H7 (cell line): ENCODE results near the gene CAMK2A. TPM values are rescaled to one million over a fixed set of nuclear protein-coding genes. Genes with fewer than 3 reads are reported as not detected.

ENCODE experiments used
- DNase-seq: peaks from one replicate; pipeline ENCODE4 v3.0.0; 2012
- H3K27me3 ChIP-seq: 2 replicates; pipeline ENCODE4 v1.6.0; 2011; ENCODE audit warnings: mild to moderate bottlenecking, low read length; ENCODE audit not compliant: control insufficient read depth, insufficient read depth
- H3K36me3 ChIP-seq: replicated peaks from 2 replicates; pipeline ENCODE4 v1.5.1; 2011; ENCODE audit warnings: low read length; ENCODE audit not compliant: control insufficient read depth, insufficient read depth
- H3K4me3 ChIP-seq: 2 replicates; pipeline ENCODE4 v1.5.1; 2011; ENCODE audit warnings: low read depth, mild to moderate bottlenecking, control low read depth, low read length, moderate library complexity; ENCODE audit not compliant: insufficient read depth
- total RNA-seq: library from RNA; depleted of rRNA; stranded (reverse); fragments of >200 nt; shearing (Covaris generic); gene quantifications from 2 replicates; pipeline ENCODE4 v1.2.3, GENCODE V29; 2014

Gene CAMK2A
- total RNA-seq, 1 experiment from 2014 or later, result 0.07 TPM

DNA sequence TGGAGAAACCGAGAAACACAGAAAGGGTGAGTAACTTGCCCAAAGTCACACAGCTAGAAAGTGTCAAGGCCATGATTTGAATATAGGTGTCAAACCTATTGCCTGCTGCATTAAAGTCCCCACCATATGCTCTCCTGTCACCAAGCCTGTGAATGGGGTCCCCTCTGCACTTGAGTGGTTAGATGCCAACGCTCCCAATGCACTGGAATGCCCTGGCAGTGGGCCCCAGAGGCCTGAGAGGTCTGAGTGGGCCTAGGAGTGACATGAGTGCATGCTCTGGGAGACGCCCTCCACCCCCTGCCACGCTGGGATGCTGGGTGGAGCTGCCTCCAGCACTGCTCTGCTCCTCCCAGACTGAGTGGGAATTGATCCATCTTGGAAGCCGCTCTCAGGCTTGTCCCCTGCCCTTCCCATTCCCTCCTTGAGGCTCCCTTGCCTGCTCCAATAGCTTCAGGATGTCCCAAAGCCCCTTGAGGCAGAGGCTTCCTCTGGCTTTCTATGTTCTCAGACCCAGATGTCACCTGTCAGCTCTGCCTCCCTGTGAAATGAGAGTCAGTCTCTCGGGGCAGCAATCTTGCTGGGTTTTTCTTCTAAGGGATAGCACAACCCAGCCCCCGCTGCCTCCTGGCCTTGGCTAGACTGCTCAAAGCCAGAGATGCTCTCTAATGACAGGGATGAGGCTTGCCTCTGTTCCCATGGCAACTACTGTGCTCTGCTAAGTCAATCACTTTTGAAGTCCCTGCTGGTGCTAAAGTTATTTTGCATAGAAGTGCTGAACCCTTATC is 19.7 kb upstream of the CAMK2A start:
- no peak for DNase-seq
- no peaks in the 10 kb centered on the region for H3K27me3 ChIP-seq
- H3K36me3 ChIP-seq, result no peaks in the 10 kb centered on the region
- no peak overlapping the region for H3K4me3 ChIP-seq

DNA sequence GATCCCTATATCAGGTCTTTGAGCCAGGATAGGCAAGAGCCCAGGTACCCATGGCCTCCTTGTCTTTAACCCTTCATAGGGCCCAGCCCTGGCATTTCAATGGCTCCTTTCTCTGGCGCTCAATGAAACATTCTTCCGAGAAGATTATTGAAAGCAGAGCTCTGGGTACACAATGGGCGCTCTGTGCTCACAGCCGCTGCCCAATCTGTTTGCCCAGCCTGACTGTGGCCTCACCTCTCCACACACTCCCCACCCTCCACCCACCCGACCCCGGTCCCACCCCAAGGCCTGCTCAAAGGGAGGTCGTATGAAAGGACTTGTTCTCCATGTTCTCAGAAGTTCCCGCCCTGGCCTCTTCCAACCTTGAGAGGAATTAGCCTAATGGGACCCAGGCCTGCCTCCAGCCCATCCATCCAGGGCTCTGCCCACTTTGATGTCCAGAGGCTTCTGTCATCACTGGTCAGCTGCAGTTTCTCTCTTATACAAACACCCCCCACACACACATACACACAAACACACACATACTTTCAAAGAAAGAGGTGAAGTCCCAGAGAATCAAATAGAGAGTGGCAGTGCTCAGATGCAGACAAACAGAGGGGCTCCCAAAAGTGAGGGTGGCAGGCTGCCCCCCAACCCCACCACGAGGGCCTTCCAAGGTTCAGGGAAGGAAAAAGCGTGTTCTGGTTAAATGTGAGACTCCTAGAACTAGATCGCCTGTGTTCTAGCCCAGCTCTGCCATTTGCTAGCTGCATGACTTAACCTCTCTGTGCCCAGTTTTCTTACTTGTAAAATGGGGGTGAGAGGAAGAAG is 18.2 kb upstream of the CAMK2A start:
- Histone ChIP-seq H3K4me3 (no peak overlapping the region), H3K27me3 (no peaks in the 10 kb centered on the region), H3K36me3 (no peaks in the 10 kb centered on the region)
- no peak for DNase-seq

GRCh38 chr5:150306775-150307174 is 17.2 kb upstream of the CAMK2A start:
- H3K27me3 ChIP-seq, result peaks cover under 1% of the 10 kb centered on the region
- DNase-seq, result no peak

GRCh38 chr5:150305557-150305956 is 16.0 kb upstream of the CAMK2A start:
- DNase-seq, result no peak
- Histone ChIP-seq H3K27me3 (peaks cover 5% of the 10 kb centered on the region), H3K4me3 (no peak overlapping the region), H3K36me3 (no peaks in the 10 kb centered on the region)

More at GRCh38 chr5:150306775-150307174, 17.2 kb upstream of the CAMK2A start:
- no peak overlapping the region for H3K4me3 ChIP-seq
- H3K36me3 ChIP-seq, result no peaks in the 10 kb centered on the region

- H3K27me3 ChIP-seq, result peaks cover 5% of the 10 kb centered on the region
- DNase-seq, result no peak
- no peak overlapping the region for H3K4me3 ChIP-seq
- no peaks in the 10 kb centered on the region for H3K36me3 ChIP-seq
These were observed 15.5 kb upstream of the CAMK2A start for GRCh38 chr5:150305095-150305494.

DNA sequence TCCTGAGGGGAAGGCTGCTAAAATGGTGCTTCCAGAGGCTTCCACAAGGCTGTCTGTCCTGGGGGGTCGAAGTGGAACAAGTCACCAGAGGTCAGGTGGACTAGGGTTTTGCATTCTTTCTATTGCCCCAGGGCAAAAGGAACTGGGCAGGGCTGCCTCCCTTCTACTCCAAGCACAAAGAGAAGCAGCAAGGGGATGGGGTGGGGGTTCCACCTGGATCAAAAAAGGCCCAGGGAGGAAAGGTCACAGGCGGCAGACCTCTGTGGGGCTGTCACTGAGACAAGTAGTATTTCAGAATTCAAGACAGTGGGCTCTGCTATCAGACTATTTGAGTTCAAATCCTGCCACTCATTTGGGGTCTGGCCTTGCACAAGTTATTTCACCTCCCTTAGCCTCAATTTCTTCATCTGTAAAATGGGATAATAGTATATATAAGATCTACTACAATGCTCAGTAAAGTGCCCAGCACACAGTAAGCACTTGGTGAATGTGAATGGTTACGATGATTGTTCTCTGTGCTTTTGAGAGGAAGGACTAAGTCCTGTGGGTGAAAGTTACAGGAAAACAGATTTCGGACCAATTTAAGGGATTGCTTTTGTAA is 15.0 kb upstream of the CAMK2A start:
- Histone ChIP-seq H3K36me3 (no peaks in the 10 kb centered on the region), H3K4me3 (no peak overlapping the region), H3K27me3 (peaks cover 5% of the 10 kb centered on the region)
- DNase-seq, result peak; percentile 41

- no peaks in the 10 kb centered on the region for H3K36me3 ChIP-seq
- H3K27me3 ChIP-seq, result peaks cover 5% of the 10 kb centered on the region
- peak; percentile 54 for DNase-seq
- no peak overlapping the region for H3K4me3 ChIP-seq
These were observed 14.2 kb upstream of the CAMK2A start for GRCh38 chr5:150303660-150304386.

DNA sequence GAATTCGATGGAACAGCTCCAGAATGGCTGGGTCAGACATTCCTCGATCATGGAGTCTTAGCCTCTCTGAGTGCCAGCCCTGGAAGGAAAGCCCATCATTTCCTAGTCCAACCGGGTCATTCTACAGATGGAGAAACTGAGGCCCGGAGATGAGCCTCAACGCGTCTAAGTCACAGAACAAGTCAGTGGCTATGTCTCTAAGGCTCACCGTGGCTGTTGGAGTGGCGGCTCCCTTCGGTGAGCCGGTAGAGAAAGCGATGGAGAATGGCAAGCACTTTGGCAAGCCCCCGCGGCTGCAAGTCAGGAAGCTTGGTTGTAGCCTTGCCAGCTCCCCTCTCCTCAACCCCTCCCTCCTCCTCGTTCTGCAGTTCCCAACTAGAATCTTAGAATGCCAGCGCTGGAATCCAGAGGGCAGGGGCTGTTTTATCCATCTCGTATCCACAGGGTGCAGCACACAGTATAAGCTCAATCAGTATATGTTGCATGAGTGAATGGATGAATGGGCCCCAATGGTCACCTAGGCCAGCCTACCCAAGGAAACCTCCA is 13.6 kb upstream of the CAMK2A start:
- peak overlapping the region; percentile 51 for H3K4me3 ChIP-seq
- H3K36me3 ChIP-seq, result no peaks in the 10 kb centered on the region
- DNase-seq, result peak; percentile 75
- peaks cover 5% of the 10 kb centered on the region for H3K27me3 ChIP-seq

DNA sequence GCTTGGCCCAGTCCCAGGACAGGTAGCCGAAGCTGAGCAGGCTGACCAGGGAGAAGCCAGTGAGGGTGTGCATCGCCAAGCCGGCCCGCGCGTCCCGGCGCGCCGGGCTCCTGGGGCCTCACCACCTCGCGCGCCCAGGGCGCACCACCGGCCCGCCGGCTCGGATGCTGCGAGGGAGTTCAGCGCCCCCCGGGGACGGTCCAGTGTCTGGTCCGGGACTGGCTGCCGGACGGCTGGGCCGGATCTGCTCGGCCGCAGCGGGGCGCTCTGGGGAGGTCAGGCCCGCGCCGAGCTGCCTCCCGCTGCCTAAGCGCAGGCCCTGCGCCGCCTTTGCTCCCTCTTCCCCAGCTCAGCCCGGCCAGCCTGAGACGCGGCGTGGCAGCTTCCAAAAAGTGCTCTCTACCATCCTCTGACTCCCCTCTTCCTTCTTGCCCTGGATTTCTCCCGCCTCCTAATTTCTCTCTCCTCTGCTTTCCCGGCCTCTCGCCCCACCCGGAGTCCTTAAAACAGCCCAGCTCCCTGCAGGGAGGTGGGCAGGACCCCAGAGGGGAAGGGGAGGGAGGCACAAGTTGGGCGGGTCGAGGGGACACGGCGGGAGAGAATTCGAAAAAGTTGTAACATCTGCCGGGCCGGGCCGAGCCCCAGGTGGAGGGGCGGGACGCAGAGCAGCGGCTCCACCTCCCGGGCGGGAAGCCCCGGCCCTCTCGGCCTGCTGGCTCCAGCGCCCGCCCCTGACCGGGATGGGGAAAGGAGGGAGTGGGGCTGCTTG is 12.9 kb upstream of the CAMK2A start, which contains the start of gene ARSI:
Gene ARSI (minus strand): TSS at position 605 of the 769 bp plus-strand sequence. CDS start 532 bp downstream, at position 73.
- Histone ChIP-seq H3K4me3 (peak within 1 kb of the TSS; percentile 51), H3K36me3 (no peaks in the 10 kb centered on the region), H3K27me3 (peaks cover 5% of the 10 kb centered on the region)
- DNase-seq, result peak; percentile 97

DNA sequence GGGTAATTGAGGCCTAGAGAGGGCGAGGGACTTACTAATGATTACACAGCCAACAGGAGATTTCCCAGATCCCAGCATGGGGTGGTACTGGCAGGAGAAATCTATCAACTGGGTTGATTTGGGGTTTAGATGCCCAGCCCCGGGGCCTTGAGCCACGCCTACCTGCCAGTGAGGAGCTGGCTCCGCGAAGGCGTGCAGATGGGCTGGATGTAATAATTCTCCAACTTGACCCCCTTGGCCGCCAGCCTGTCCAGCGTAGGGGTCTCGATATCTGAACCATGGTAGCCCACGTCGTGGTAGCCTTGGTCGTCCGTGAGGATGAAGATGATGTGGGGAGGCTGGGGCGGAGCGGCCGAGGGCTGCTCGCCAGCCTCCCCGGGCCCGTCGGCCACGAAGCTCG is 12.3 kb upstream of the CAMK2A start:
- Histone ChIP-seq H3K4me3 (peak overlapping the region; percentile 51), H3K27me3 (peaks cover 5% of the 10 kb centered on the region), H3K36me3 (no peaks in the 10 kb centered on the region)
- no peak for DNase-seq

DNA sequence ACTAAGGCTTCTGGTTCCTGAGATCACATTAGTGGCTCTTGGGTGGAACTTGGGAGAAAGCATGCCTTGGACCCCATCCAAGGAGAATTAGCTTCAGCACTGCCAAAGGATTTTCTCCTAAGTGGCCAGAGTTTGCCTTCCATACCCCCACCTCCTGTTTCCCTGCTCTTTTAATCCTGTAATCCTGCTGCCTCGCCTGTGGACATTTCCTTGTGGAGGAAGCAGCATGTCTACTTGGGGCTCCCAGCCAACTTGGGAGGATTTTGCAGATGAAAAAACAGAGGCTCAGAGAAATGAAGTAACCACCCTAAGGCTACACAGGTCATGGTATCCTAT is 11.6 kb upstream of the CAMK2A start:
- H3K27me3 ChIP-seq, result peaks cover 5% of the 10 kb centered on the region
- DNase-seq, result peak; percentile 38
- no peak overlapping the region for H3K4me3 ChIP-seq
- no peaks in the 10 kb centered on the region for H3K36me3 ChIP-seq

DNA sequence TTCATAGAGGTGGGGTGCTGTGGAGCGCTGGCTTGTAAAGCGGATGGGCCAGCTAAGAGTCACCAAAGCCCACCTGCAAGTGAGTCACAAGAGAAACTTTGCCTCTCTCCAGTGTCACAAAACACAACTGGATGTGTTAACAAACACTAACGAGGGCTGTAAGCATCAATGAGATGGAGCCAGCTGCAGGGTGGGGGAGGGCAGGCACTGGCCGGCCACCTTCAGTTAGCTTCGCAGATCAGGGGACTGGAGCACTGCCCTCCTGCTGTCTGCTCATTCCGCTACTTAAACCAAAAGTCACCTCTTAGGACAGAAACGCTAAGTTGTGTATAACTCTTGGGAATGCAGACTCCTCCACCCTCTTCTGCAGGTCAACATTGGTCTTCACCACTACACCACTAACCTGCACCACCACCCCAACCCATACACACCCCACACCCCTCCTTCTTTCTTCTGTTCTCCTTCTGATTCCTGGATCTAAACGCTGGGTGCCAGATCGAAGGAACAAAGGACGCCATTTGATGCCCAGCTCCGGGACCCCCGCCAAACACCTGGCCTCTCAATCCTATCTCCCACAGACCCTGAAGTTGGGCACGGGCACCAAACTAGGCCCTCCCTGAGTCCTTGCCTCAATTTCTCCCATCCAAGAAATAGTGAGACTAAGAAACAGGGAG is 11.1 kb upstream of the CAMK2A start:
- Histone ChIP-seq H3K36me3 (no peaks in the 10 kb centered on the region), H3K4me3 (no peak overlapping the region), H3K27me3 (peaks cover 5% of the 10 kb centered on the region)
- peak; percentile 50 for DNase-seq
